HepG2 (cell line): ENCODE results near the gene FAM210A. TPM values are rescaled to one million over a fixed set of nuclear protein-coding genes. Genes with fewer than 3 reads are reported as not detected.
A peak's percentile ranks its signal among the peaks of the same experiment; 100 is the strongest.

Source experiments
- AGO1 ChIP-seq: fragments of 200-400 bp; formaldehyde crosslinking; IDR thresholded peaks from 2 replicates; pipeline ENCODE4 v1.6.1; 2017; ENCODE audit warnings: mild to moderate bottlenecking, low read depth, low read length, moderate library complexity; ENCODE audit not compliant: poor library complexity, severe bottlenecking
- DMAP1 ChIP-seq: IDR thresholded peaks from 2 replicates; pipeline ENCODE4 v1.6.1; 2016
- NFRKB ChIP-seq: fragments of 450-650 bp; IDR thresholded peaks from 2 replicates; pipeline ENCODE4 v1.6.1; 2017
- RAD51 ChIP-seq: fragments of 450-650 bp; IDR thresholded peaks from 2 replicates; pipeline ENCODE4 v1.6.1; 2016; ENCODE audit warnings: borderline replicate concordance
- TOE1 ChIP-seq: sonication (generic); formaldehyde crosslinking; IDR thresholded peaks from 2 replicates; pipeline ENCODE4 v1.4.0; 2020; ENCODE audit warnings: mild to moderate bottlenecking, missing genetic modification reagents
- TRAFD1 ChIP-seq: sonication (generic); formaldehyde crosslinking; IDR thresholded peaks from 2 replicates; pipeline ENCODE4 v1.5.1; 2020; ENCODE audit warnings: missing genetic modification reagents, mild to moderate bottlenecking, borderline replicate concordance
- WIZ ChIP-seq: sonication (generic); formaldehyde crosslinking; IDR thresholded peaks from 2 replicates; pipeline ENCODE4 v1.5.1; 2020; ENCODE audit warnings: mild to moderate bottlenecking, missing genetic modification reagents
- ZFAT ChIP-seq: sonication (generic); formaldehyde crosslinking; conservative IDR thresholded peaks from 2 replicates; pipeline ENCODE4 v1.8.1; 2023; ENCODE audit warnings: missing genetic modification reagents, inconsistent platforms
- ZMAT5 ChIP-seq: sonication (generic); formaldehyde crosslinking; IDR thresholded peaks from 2 replicates; pipeline ENCODE4 v1.5.0; 2020; ENCODE audit warnings: mild to moderate bottlenecking, low read depth, missing genetic modification reagents, borderline replicate concordance
- ZNF432 ChIP-seq: sonication (generic); formaldehyde crosslinking; IDR thresholded peaks from 2 replicates; pipeline ENCODE4 v1.5.0; 2020; ENCODE audit warnings: missing genetic modification reagents, mild to moderate bottlenecking, borderline replicate concordance
- ZNF614 ChIP-seq: IDR thresholded peaks from 2 replicates; pipeline ENCODE4 v1.6.1; 2018; ENCODE audit warnings: missing biosample characterization, missing genetic modification reagents, inconsistent platforms, borderline replicate concordance
- ZNF619 ChIP-seq: sonication (generic); formaldehyde crosslinking; IDR thresholded peaks from 2 replicates; pipeline ENCODE4 v1.4.0; 2020; ENCODE audit warnings: mild to moderate bottlenecking, missing genetic modification reagents
- ZNF7 ChIP-seq: IDR thresholded peaks from 2 replicates; pipeline ENCODE4 v1.6.1; 2016; ENCODE audit warnings: missing biosample characterization, missing genetic modification reagents
- ZNF724P ChIP-seq: sonication (generic); formaldehyde crosslinking; IDR thresholded peaks from 2 replicates; pipeline ENCODE4 v1.8.0; 2022; ENCODE audit warnings: missing genetic modification reagents, borderline replicate concordance
- ZNF850 ChIP-seq: sonication (generic); formaldehyde crosslinking; conservative IDR thresholded peaks from 2 replicates; pipeline ENCODE4 v1.9.0; 2021; ENCODE audit warnings: mild to moderate bottlenecking, missing genetic modification reagents
- ZSCAN5A ChIP-seq: sonication (generic); formaldehyde crosslinking; IDR thresholded peaks from 2 replicates; pipeline ENCODE4 v1.8.0; 2022; ENCODE audit warnings: mild to moderate bottlenecking, missing genetic modification reagents, borderline replicate concordance
- polyA plus RNA-seq, 8 experiments: library from polyadenylated mRNA; depleted of rRNA in 3 of 8; stranded (reverse) in 7 of 8; unstranded in 1 of 8; fragments of >200 nt; fragmentation: Illumina TruSeq in 4 of 8; extraction: Trizol in 4 of 8; gene quantifications; 2 replicates each; pipeline versions ENCODE4 v1.2.1 to v1.2.3, GENCODE V29; 2011 to 2016; ENCODE audit warnings: low read depth in 4 of 8, missing spikeins in 1 of 8, mixed read lengths in 1 of 8; ENCODE audit not compliant: insufficient read depth in 1 of 8
- total RNA-seq, 5 experiments: library from RNA; depleted of rRNA; stranded (reverse); fragments of >200 nt; fragmentation: Illumina TruSeq; extraction: Trizol; gene quantifications; 2 replicates each; pipeline ENCODE4 v1.2.3, GENCODE V29; 2016; ENCODE audit warnings: low read depth in 1 of 5

FAM210A gene
- total and polyA plus RNA-seq, 2 of the 13 experiments (the other 11 are each of a cell fraction or from before 2014, with no cell fraction given) = 33.2 to 37.5 TPM

GRCh38 chr18:13726232-13726971, at the start of gene FAM210A, which contains the start of gene RNMT (continued):
- TF ChIP-seq ZNF432 (CRISPR knock-in tag) (no peak), WIZ (CRISPR knock-in tag) (no peak), DMAP1 (peak; percentile 98), TRAFD1 (CRISPR knock-in tag) (no peak), ZSCAN5A (CRISPR knock-in tag) (no peak; the same call in 1 of the 2 replicates), NFRKB (no peak), ZNF614 (CRISPR knock-in tag) (peak; percentile 32; the same call in 1 of the 2 replicates), ZNF724P (CRISPR knock-in tag) (peak; percentile 91; the same call in 1 of the 2 replicates), AGO1 (no peak), ZNF850 (CRISPR knock-in tag) (no peak), ZNF7 (CRISPR knock-in tag) (no peak), RAD51 (peak; percentile 74), ZNF619 (CRISPR knock-in tag) (peak; percentile 95; the same call in 1 of the 2 replicates), ZMAT5 (no peak), TOE1 (peak; percentile 53; the same call in 1 of the 2 replicates), ZFAT (CRISPR knock-in tag) (0 out of 2 replicates have a peak, but pooled peaks have one; percentile 36)
